ENCODE data around the gene SRSF3. TPM values are rescaled to one million over a fixed set of nuclear protein-coding genes. Genes with fewer than 3 reads are reported as not detected.
"Not testable (repeated sequence)": the region's sequence is repeated elsewhere in the genome, so short reads cannot be mapped to it uniquely, and the experiment has no call there.

Gene SRSF3
- total and polyA plus RNA-seq, 9 of the 15 experiments (the other 6 are each of a cell fraction or from before 2014, with no cell fraction given), result 337 to 1,200 (median 518) TPM

GRCh38 chr6:36654469-36654868 lies 60.3 kb downstream of the SRSF3 start:
- CTCF ChIA-PET (ENCODE audit: low intra/inter-chr PET ratio); in situ Hi-C loops (cut with MboI); H3K9me1 ChIP-seq (ENCODE audit: control insufficient read depth, insufficient read depth, low read length); ATAC-seq; H3K9ac ChIP-seq (ENCODE audit: insufficient read depth in 1 of 2, low read depth in 2 of 2, low read length in 2 of 2); H4K20me1 ChIP-seq (replicated peaks; ENCODE audit: control insufficient read depth, insufficient read depth, low read length); intact Hi-C loops (cut with micrococcal nuclease); H3K4me3 ChIP-seq; H3K9me3 ChIP-seq (replicated peaks; ENCODE audit: control insufficient read depth, insufficient read depth, low read depth, low read length); FAIRE-seq; H3K4me2 ChIP-seq (ENCODE audit: insufficient read depth, low read length); H2AFZ ChIP-seq (ENCODE audit: low read depth, low read length); H3K79me2 ChIP-seq (ENCODE audit: control insufficient read depth, insufficient read depth, low read length); DNase-seq (ENCODE audit: extremely low read depth in 1 of 4, low spot score in 3 of 4); BruUV-seq (replicated peaks); H3K27ac ChIP-seq (ENCODE audit: extremely low read depth, low read depth, low read length); H3K36me3 ChIP-seq (ENCODE audit: control insufficient read depth, insufficient read depth, low read length): not testable (repeated sequence)
- 5% methylated on average over 5 of the region's 5 CpGs for WGBS (ENCODE audit: insufficient coverage, low coverage, missing lambda C conversion rate)
- Histone ChIP-seq H3K4me1 (replicated peaks in 1 of 2; ENCODE audit: control insufficient read depth in 2 of 2, insufficient read depth in 2 of 2, low read length in 2 of 2) (peaks cover 0 to 15% of the 10 kb centered on the region in 2 experiments; a peak in 3 of 5 replicates), H3K27me3 (ENCODE audit: control insufficient read depth in 2 of 2, insufficient read depth in 2 of 2, low read length in 2 of 2) (peaks cover 48 to 51% of the 10 kb centered on the region in 2 experiments)
- TF ChIP-seq CBX2 (IDR thresholded peaks at IDR 0.05; ENCODE audit: insufficient read depth, low read length, poor library complexity, severe bottlenecking), result peak; percentile 56
- POLR2A ChIA-PET, result interaction anchor here (0.6 to 1.9 kb wide), 4 partner anchors 10 to 47 kb away, joined by 3 to 8 read pairs (median 3); no protein-coding TSS in a partner anchor

Small RNA genes lying within 50 kb of the gene (microRNA-seq; reads per million reads assigned to microRNA genes)
- not detected for gene MIR3925 (ENCODE audit: borderline microRNAs expressed)

Small RNA genes lying within 50 kb of the gene (small RNA-seq; reads per million reads assigned to genes)
- not detected for gene MIR3925
- gene RNU1-88P, result 0.33 reads per million

Other genes starting within 250 kb of the SRSF3 start
- gene ETV7, start 206.7 kb upstream of the SRSF3 start, total RNA-seq (2014; rRNA removed), result 0.12 TPM in 1 of 2 replicates, not detected in the other
- gene ETV7, start 206.7 kb upstream of the SRSF3 start, total RNA-seq (2014; rRNA removed; fragmentation: Illumina TruSeq; extraction: Trizol), result 0.16 and 0.22 TPM in 2 replicates
- not detected in 2 replicates for gene ETV7, start 206.7 kb upstream of the SRSF3 start, total RNA-seq (2015; rRNA removed; fragmentation: Illumina TruSeq; extraction: Trizol)
- 0.16 and 0.22 TPM in 2 replicates for gene ETV7, start 206.7 kb upstream of the SRSF3 start, total RNA-seq (2021)
- gene ETV7, start 206.7 kb upstream of the SRSF3 start, polyA plus RNA-seq (2011; rRNA removed), result 0.07 TPM in 1 of 2 replicates, not detected in the other
- 0.12 and 0.32 TPM in 2 replicates for gene ETV7, start 206.7 kb upstream of the SRSF3 start, polyA plus RNA-seq (2014; fragmentation: Illumina TruSeq; extraction: Trizol)
- gene ETV7, start 206.7 kb upstream of the SRSF3 start, polyA plus RNA-seq (2014; fragmentation: Nextera tagmentation; extraction: Ambion mirVana), result under 1 TPM; 0.08 to 0.17 TPM
- gene ETV7, start 206.7 kb upstream of the SRSF3 start, polyA plus RNA-seq (2014; rRNA removed), result not detected in 2 replicates
- 0.08 and 0.09 TPM in 2 replicates for gene PXT1, start 151.5 kb upstream of the SRSF3 start, total RNA-seq (2014; rRNA removed)
- gene PXT1, start 151.5 kb upstream of the SRSF3 start, total RNA-seq (2014; rRNA removed; fragmentation: Illumina TruSeq; extraction: Trizol), result 0.11 and 0.13 TPM in 2 replicates
- 0.11 TPM in 1 of 2 replicates, not detected in the other for gene PXT1, start 151.5 kb upstream of the SRSF3 start, total RNA-seq (2015; rRNA removed; fragmentation: Illumina TruSeq; extraction: Trizol)
- gene PXT1, start 151.5 kb upstream of the SRSF3 start, total RNA-seq (2021), result not detected in 2 replicates
- gene PXT1, start 151.5 kb upstream of the SRSF3 start, polyA plus RNA-seq (2011; rRNA removed), result 0.04 and 0.10 TPM in 2 replicates
- not detected in 2 replicates for gene PXT1, start 151.5 kb upstream of the SRSF3 start, polyA plus RNA-seq (2014; fragmentation: Illumina TruSeq; extraction: Trizol)
- gene PXT1, start 151.5 kb upstream of the SRSF3 start, polyA plus RNA-seq (2014; fragmentation: Nextera tagmentation; extraction: Ambion mirVana), result not detected
- gene PXT1, start 151.5 kb upstream of the SRSF3 start, polyA plus RNA-seq (2014; rRNA removed), result not detected in 2 replicates
- gene KCTD20, start 151.4 kb upstream of the SRSF3 start, total RNA-seq (2014; rRNA removed), result 70.6 and 72.6 TPM in 2 replicates
- 98.3 and 110 TPM in 2 replicates for gene KCTD20, start 151.4 kb upstream of the SRSF3 start, total RNA-seq (2014; rRNA removed; fragmentation: Illumina TruSeq; extraction: Trizol)
- 81.5 and 87.8 TPM in 2 replicates for gene KCTD20, start 151.4 kb upstream of the SRSF3 start, total RNA-seq (2015; rRNA removed; fragmentation: Illumina TruSeq; extraction: Trizol)
- gene KCTD20, start 151.4 kb upstream of the SRSF3 start, total RNA-seq (2021), result 69.5 and 71.4 TPM in 2 replicates
- 101 and 160 TPM in 2 replicates for gene KCTD20, start 151.4 kb upstream of the SRSF3 start, polyA plus RNA-seq (2011; rRNA removed)
- 68.9 and 80.6 TPM in 2 replicates for gene KCTD20, start 151.4 kb upstream of the SRSF3 start, polyA plus RNA-seq (2014; fragmentation: Illumina TruSeq; extraction: Trizol)
- 10 to 100 TPM; 28.9 to 30.0 TPM for gene KCTD20, start 151.4 kb upstream of the SRSF3 start, polyA plus RNA-seq (2014; fragmentation: Nextera tagmentation; extraction: Ambion mirVana)
- gene KCTD20, start 151.4 kb upstream of the SRSF3 start, polyA plus RNA-seq (2014; rRNA removed), result 54.7 and 60.9 TPM in 2 replicates
- 10.6 and 11.3 TPM in 2 replicates for gene STK38, start 46.9 kb upstream of the SRSF3 start, total RNA-seq (2014; rRNA removed)
- 21.3 and 22.3 TPM in 2 replicates for gene STK38, start 46.9 kb upstream of the SRSF3 start, total RNA-seq (2014; rRNA removed; fragmentation: Illumina TruSeq; extraction: Trizol)
- 24.9 and 25.0 TPM in 2 replicates for gene STK38, start 46.9 kb upstream of the SRSF3 start, total RNA-seq (2015; rRNA removed; fragmentation: Illumina TruSeq; extraction: Trizol)
- gene STK38, start 46.9 kb upstream of the SRSF3 start, total RNA-seq (2021), result 18.0 and 19.5 TPM in 2 replicates
- 21.5 and 22.0 TPM in 2 replicates for gene STK38, start 46.9 kb upstream of the SRSF3 start, polyA plus RNA-seq (2011; rRNA removed)
- 21.6 and 28.7 TPM in 2 replicates for gene STK38, start 46.9 kb upstream of the SRSF3 start, polyA plus RNA-seq (2014; fragmentation: Illumina TruSeq; extraction: Trizol)
- gene STK38, start 46.9 kb upstream of the SRSF3 start, polyA plus RNA-seq (2014; fragmentation: Nextera tagmentation; extraction: Ambion mirVana), result 1 to 10 TPM; 5.7 to 8.8 TPM
- gene STK38, start 46.9 kb upstream of the SRSF3 start, polyA plus RNA-seq (2014; rRNA removed), result 17.3 and 20.8 TPM in 2 replicates
- 5.1 and 5.6 TPM in 2 replicates for gene CDKN1A, start 84.4 kb downstream of the SRSF3 start, total RNA-seq (2014; rRNA removed)
- 2.5 and 3.3 TPM in 2 replicates for gene CDKN1A, start 84.4 kb downstream of the SRSF3 start, total RNA-seq (2014; rRNA removed; fragmentation: Illumina TruSeq; extraction: Trizol)
- gene CDKN1A, start 84.4 kb downstream of the SRSF3 start, total RNA-seq (2015; rRNA removed; fragmentation: Illumina TruSeq; extraction: Trizol), result 2.1 TPM in 2 replicates
- 7.3 and 8.1 TPM in 2 replicates for gene CDKN1A, start 84.4 kb downstream of the SRSF3 start, total RNA-seq (2021)
- gene CDKN1A, start 84.4 kb downstream of the SRSF3 start, polyA plus RNA-seq (2011; rRNA removed), result 7.6 and 9.2 TPM in 2 replicates
- gene CDKN1A, start 84.4 kb downstream of the SRSF3 start, polyA plus RNA-seq (2014; fragmentation: Illumina TruSeq; extraction: Trizol), result 5.8 and 7.7 TPM in 2 replicates
- gene CDKN1A, start 84.4 kb downstream of the SRSF3 start, polyA plus RNA-seq (2014; fragmentation: Nextera tagmentation; extraction: Ambion mirVana), result under 1 TPM; 0.25 to 0.49 TPM
- 5.9 and 7.0 TPM in 2 replicates for gene CDKN1A, start 84.4 kb downstream of the SRSF3 start, polyA plus RNA-seq (2014; rRNA removed)
- not detected in 2 replicates for gene RAB44, start 103.5 kb downstream of the SRSF3 start, total RNA-seq (2014; rRNA removed)
- not detected in 2 replicates for gene RAB44, start 103.5 kb downstream of the SRSF3 start, total RNA-seq (2014; rRNA removed; fragmentation: Illumina TruSeq; extraction: Trizol)
- gene RAB44, start 103.5 kb downstream of the SRSF3 start, total RNA-seq (2015; rRNA removed; fragmentation: Illumina TruSeq; extraction: Trizol), result not detected in 2 replicates
- gene RAB44, start 103.5 kb downstream of the SRSF3 start, total RNA-seq (2021), result not detected in 2 replicates
- gene RAB44, start 103.5 kb downstream of the SRSF3 start, polyA plus RNA-seq (2011; rRNA removed), result not detected in 2 replicates
- gene RAB44, start 103.5 kb downstream of the SRSF3 start, polyA plus RNA-seq (2014; fragmentation: Illumina TruSeq; extraction: Trizol), result not detected in 2 replicates
- gene RAB44, start 103.5 kb downstream of the SRSF3 start, polyA plus RNA-seq (2014; fragmentation: Nextera tagmentation; extraction: Ambion mirVana), result not detected
- gene RAB44, start 103.5 kb downstream of the SRSF3 start, polyA plus RNA-seq (2014; rRNA removed), result not detected in 2 replicates
- gene CPNE5, start 245.1 kb downstream of the SRSF3 start, total RNA-seq (2014; rRNA removed), result 0.18 TPM in 1 of 2 replicates, not detected in the other
- gene CPNE5, start 245.1 kb downstream of the SRSF3 start, total RNA-seq (2014; rRNA removed; fragmentation: Illumina TruSeq; extraction: Trizol), result not detected in 2 replicates
- 0.14 TPM in 1 of 2 replicates, not detected in the other for gene CPNE5, start 245.1 kb downstream of the SRSF3 start, total RNA-seq (2015; rRNA removed; fragmentation: Illumina TruSeq; extraction: Trizol)
- gene CPNE5, start 245.1 kb downstream of the SRSF3 start, total RNA-seq (2021), result 0.47 and 0.49 TPM in 2 replicates
- 0.46 and 0.61 TPM in 2 replicates for gene CPNE5, start 245.1 kb downstream of the SRSF3 start, polyA plus RNA-seq (2011; rRNA removed)
- gene CPNE5, start 245.1 kb downstream of the SRSF3 start, polyA plus RNA-seq (2014; fragmentation: Illumina TruSeq; extraction: Trizol), result 0.43 TPM in 1 of 2 replicates, not detected in the other
- gene CPNE5, start 245.1 kb downstream of the SRSF3 start, polyA plus RNA-seq (2014; fragmentation: Nextera tagmentation; extraction: Ambion mirVana), result 1 to 10 TPM in 1 of 2 experiments, under 1 TPM in 1; 0.21 to 1.0 TPM
- gene CPNE5, start 245.1 kb downstream of the SRSF3 start, polyA plus RNA-seq (2014; rRNA removed), result 0.69 TPM in 1 of 2 replicates, not detected in the other